Mucosa of rectum (tissue), 2 donors: ENCODE measurements around the gene CTTNBP2.

Experiments
- H3K27ac ChIP-seq, 2 donors: one replicate each; pipeline ENCODE4 v1.7.0; 2013; ENCODE audit warnings: inconsistent platforms in 2 of 2, low read depth in 2 of 2, low read length in 2 of 2
- H3K27me3 ChIP-seq, 2 donors: one replicate each; pipeline ENCODE4 v1.7.0; 2013; ENCODE audit warnings: low read length in 2 of 2; ENCODE audit not compliant: control insufficient read depth in 2 of 2, insufficient read depth in 2 of 2
- H3K36me3 ChIP-seq, 2 donors: one replicate each; pipeline ENCODE4 v1.7.0; 2013; ENCODE audit warnings: low read length in 2 of 2; ENCODE audit not compliant: control insufficient read depth in 2 of 2, insufficient read depth in 2 of 2
- H3K4me1 ChIP-seq, 2 donors: one replicate each; pipeline ENCODE4 v1.7.0; 2013; ENCODE audit warnings: low read length in 2 of 2, mild to moderate bottlenecking in 1 of 2; ENCODE audit not compliant: control insufficient read depth in 2 of 2, insufficient read depth in 2 of 2
- H3K4me3 ChIP-seq, 2 donors: one replicate each; pipeline ENCODE4 v1.7.0; 2013; ENCODE audit warnings: low read length in 2 of 2
- H3K9ac ChIP-seq, 2 donors: one replicate each; pipeline ENCODE4 v1.7.0; 2013; ENCODE audit warnings: low read length in 2 of 2, low read depth in 1 of 2, mild to moderate bottlenecking in 1 of 2
- H3K9me3 ChIP-seq, 2 donors: one replicate each; pipeline ENCODE4 v1.7.0; 2013; ENCODE audit warnings: low read length in 2 of 2; ENCODE audit not compliant: control insufficient read depth in 2 of 2
- donor health status: healthy.
- donor health status: Normal muscosa, but diverticular disease.

CTTNBP2 gene

GRCh38 chr7:117894037-117894436, 20.8 kb upstream of the CTTNBP2 start:
- H3K4me3 ChIP-seq: no peak overlapping the region
- no peak overlapping the region for H3K27ac ChIP-seq
- no peak overlapping the region for H3K9ac ChIP-seq
- no peaks in the 10 kb centered on the region for H3K9me3 ChIP-seq
- no peaks in the 10 kb centered on the region for H3K36me3 ChIP-seq
- no peaks in the 10 kb centered on the region for H3K4me1 ChIP-seq
- no peaks in the 10 kb centered on the region for H3K27me3 ChIP-seq

- no peak overlapping the region for H3K27ac ChIP-seq
Measured at GRCh38 chr7:117892821-117893220, 19.6 kb upstream of the CTTNBP2 start.

GRCh38 chr7:117889611-117890010, 16.4 kb upstream of the CTTNBP2 start:
- Histone ChIP-seq H3K9ac (no peak overlapping the region), H3K9me3 (no peaks in the 10 kb centered on the region), H3K4me3 (no peak overlapping the region), H3K36me3 (no peaks in the 10 kb centered on the region), H3K27ac (no peak overlapping the region), H3K27me3 (no peaks in the 10 kb centered on the region), H3K4me1 (no peaks in the 10 kb centered on the region)

More at GRCh38 chr7:117892821-117893220, 19.6 kb upstream of the CTTNBP2 start:
- Histone ChIP-seq H3K27me3 (no peaks in the 10 kb centered on the region), H3K4me1 (no peaks in the 10 kb centered on the region), H3K36me3 (no peaks in the 10 kb centered on the region), H3K4me3 (no peak overlapping the region), H3K9me3 (no peaks in the 10 kb centered on the region), H3K9ac (no peak overlapping the region)

GRCh38 chr7:117888627-117889026, 15.4 kb upstream of the CTTNBP2 start:
- H3K9ac ChIP-seq: no peak overlapping the region
- H3K9me3 ChIP-seq: no peaks in the 10 kb centered on the region
- no peaks in the 10 kb centered on the region for H3K36me3 ChIP-seq
- no peaks in the 10 kb centered on the region for H3K4me1 ChIP-seq
- no peak overlapping the region for H3K27ac ChIP-seq
- no peak overlapping the region for H3K4me3 ChIP-seq
- no peaks in the 10 kb centered on the region for H3K27me3 ChIP-seq

- Histone ChIP-seq H3K36me3 (no peaks in the 10 kb centered on the region), H3K9ac (no peak overlapping the region), H3K4me1 (no peaks in the 10 kb centered on the region), H3K9me3 (no peaks in the 10 kb centered on the region), H3K27me3 (no peaks in the 10 kb centered on the region), H3K27ac (no peak overlapping the region), H3K4me3 (no peak overlapping the region)
Measured at GRCh38 chr7:117882594-117882993, 9.4 kb upstream of the CTTNBP2 start.

GRCh38 chr7:117876761-117877160, 3.5 kb upstream of the CTTNBP2 start:
- no peak overlapping the region for H3K4me3 ChIP-seq

GRCh38 chr7:117875566-117875965, 2.3 kb upstream of the CTTNBP2 start:
- Histone ChIP-seq H3K27me3 (peaks cover 13 to 14% of the 10 kb centered on the region in 2 donors), H3K36me3 (no peaks in the 10 kb centered on the region)

More at GRCh38 chr7:117876761-117877160, 3.5 kb upstream of the CTTNBP2 start:
- Histone ChIP-seq H3K27me3 (peaks cover 10 to 11% of the 10 kb centered on the region in 2 donors), H3K27ac (no peak overlapping the region), H3K36me3 (no peaks in the 10 kb centered on the region), H3K9ac (no peak overlapping the region), H3K9me3 (no peaks in the 10 kb centered on the region), H3K4me1 (peaks cover 0 to 4% of the 10 kb centered on the region in 2 donors)

GRCh38 chr7:117874191-117874700, 1.0 kb upstream of the CTTNBP2 start:
- Histone ChIP-seq H3K27ac (no peak overlapping the region), H3K9me3 (no peaks in the 10 kb centered on the region), H3K4me3 (no peak overlapping the region), H3K27me3 (peaks cover 14 to 18% of the 10 kb centered on the region in 2 donors), H3K36me3 (no peaks in the 10 kb centered on the region), H3K4me1 (peaks cover 0 to 4% of the 10 kb centered on the region in 2 donors), H3K9ac (no peak overlapping the region)

More at GRCh38 chr7:117875566-117875965, 2.3 kb upstream of the CTTNBP2 start:
- no peak overlapping the region for H3K9ac ChIP-seq
- H3K27ac ChIP-seq: no peak overlapping the region
- H3K4me3 ChIP-seq: no peak overlapping the region
- H3K9me3 ChIP-seq: no peaks in the 10 kb centered on the region
- peaks cover 0 to 4% of the 10 kb centered on the region in 2 donors for H3K4me1 ChIP-seq

- H3K27ac ChIP-seq: peak overlapping the region; percentile 32 to 59
- H3K36me3 ChIP-seq: no peaks in the 10 kb centered on the region
- H3K4me1 ChIP-seq: peaks cover 0 to 4% of the 10 kb centered on the region in 2 donors
- peak overlapping the region; percentile 29 to 36 for H3K9ac ChIP-seq
- peaks cover 14 to 19% of the 10 kb centered on the region in 2 donors for H3K27me3 ChIP-seq
- H3K4me3 ChIP-seq: peak overlapping the region; percentile 56 to 73
- H3K9me3 ChIP-seq: no peaks in the 10 kb centered on the region
Measured at GRCh38 chr7:117872561-117873309, 506 bp downstream of the CTTNBP2 start.

GRCh38 chr7:117871778-117872538, 1.3 kb downstream of the CTTNBP2 start:
- Histone ChIP-seq H3K36me3 (no peaks in the 10 kb centered on the region), H3K27ac (peak overlapping the region; percentile 32 to 34), H3K9ac (peak overlapping the region in 1 of 2 donors; percentile 25), H3K4me3 (peak overlapping the region; percentile 13 to 73), H3K9me3 (no peaks in the 10 kb centered on the region), H3K27me3 (peaks cover 14 to 19% of the 10 kb centered on the region in 2 donors), H3K4me1 (peaks cover 0 to 4% of the 10 kb centered on the region in 2 donors)
